ENCODE measurements around the gene CABLES1.

The CABLES1 gene

DNA sequence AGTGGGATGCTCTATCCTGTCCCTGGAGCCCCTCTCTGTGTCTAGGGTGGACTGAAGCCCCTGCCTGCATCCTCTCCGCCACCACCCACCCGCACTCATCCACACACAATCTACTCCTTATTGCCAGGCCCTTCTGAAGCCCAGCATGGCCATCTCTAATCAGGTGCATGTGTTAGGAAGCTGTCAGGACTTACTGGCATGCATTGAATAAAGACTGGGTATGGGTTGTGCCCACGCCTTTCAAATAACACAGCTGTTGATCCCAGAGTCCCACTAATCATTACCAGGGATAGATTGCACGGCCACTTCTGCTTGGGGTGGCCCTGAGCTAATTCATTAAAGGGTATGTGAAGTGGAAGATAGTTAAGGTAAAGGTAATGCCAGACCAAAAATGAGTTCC is 88.4 kb downstream of the CABLES1 start:
- no peak for DNase-seq (ENCODE audit: low spot score)

DNA sequence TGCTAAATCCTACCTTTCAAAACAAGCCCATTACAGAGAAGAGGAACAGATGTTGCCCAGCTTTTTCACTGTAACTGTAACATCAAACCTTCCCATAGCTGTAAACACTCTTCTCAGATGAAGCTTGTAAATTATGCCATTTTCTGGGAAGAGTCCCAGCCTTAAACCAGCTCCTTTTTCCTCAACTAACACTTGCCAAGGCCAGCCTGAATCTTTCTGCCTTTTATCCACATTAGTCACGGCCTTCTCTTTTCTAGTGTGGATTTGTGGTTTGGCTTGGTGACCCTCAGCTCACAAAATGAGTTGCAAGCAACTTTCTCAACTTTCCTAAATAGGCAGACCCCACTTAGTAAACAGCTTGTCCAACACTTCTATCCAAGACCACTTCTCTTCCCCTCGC is 90.2 kb downstream of the CABLES1 start:
- no peak for DNase-seq (ENCODE audit: low spot score)

DNA sequence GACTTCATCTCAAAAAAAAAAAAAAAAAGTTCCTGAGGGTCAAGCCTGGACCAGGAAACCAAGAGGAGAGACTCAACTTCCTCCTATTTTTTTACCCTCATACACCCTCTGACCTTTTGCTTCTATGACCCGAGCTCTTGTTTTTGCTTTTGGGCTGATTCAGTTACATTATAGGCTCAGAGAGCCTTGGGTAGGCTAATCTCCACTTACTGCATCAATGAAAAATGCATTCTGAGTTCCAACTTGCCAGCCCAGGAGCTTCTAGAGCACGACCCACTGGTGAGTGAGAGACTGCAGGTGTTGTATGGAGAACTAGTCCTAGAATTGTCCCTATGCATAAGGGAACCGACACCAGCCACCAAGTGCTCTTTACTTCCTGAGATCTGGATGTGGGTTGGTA is 91.1 kb downstream of the CABLES1 start:
- DNase-seq (ENCODE audit: low spot score), result no peak

DNA sequence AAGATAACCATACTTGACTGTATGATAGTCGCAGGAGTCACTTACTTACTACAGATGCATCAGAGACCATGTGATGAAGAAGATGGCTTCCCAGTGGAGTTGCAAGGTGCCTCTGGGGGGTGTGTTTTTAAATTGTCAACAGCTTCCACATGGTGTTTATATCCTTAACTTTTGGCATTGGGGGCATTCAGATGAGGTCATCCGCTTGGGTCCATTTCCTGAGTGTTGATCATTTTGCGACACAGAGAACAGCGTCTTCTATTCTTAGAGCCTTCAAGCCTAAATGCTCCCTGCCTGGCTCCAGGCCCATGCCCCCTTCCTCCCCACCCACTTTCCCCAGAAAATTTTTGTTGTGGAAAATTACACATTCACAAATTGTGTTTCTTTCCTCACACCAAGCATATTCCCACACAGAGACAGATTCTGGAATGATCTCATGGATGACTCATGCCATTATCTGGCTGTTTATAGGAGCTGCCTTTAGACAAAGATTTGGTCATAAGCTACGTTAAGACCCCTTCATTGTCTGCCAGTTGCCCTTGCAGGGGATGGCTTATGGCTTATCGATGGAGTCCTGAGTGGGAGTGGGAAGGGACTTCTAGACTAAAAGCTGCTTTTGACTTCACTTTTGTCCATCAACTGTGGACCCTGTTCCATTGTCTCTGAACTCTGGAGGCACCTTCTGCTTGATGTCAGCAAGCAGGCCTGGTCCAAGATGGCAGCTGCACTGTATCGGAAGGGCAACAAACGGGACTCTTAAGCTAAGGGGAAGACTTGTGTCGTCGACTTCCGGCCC is 91.8 kb downstream of the CABLES1 start:
- DNase-seq (ENCODE audit: low spot score), result no peak

DNA sequence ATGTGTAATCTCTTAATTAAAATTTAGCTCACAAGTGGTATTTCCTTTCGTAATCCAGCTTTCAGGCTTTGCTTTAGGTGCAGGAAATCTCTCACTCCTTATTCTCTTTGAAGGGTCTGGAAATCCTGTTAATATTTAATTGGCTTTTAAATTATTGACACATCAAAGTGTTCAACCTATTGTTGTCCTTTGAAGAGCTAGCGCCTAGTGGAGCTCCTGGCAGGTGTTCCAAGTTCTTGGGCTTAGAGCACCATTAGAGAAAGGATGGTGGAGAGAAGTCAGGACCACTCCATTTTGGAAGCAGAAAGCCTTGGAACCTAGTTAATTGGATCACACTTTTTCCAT is 92.4 kb downstream of the CABLES1 start:
- DNase-seq (ENCODE audit: low spot score), result no peak

DNA sequence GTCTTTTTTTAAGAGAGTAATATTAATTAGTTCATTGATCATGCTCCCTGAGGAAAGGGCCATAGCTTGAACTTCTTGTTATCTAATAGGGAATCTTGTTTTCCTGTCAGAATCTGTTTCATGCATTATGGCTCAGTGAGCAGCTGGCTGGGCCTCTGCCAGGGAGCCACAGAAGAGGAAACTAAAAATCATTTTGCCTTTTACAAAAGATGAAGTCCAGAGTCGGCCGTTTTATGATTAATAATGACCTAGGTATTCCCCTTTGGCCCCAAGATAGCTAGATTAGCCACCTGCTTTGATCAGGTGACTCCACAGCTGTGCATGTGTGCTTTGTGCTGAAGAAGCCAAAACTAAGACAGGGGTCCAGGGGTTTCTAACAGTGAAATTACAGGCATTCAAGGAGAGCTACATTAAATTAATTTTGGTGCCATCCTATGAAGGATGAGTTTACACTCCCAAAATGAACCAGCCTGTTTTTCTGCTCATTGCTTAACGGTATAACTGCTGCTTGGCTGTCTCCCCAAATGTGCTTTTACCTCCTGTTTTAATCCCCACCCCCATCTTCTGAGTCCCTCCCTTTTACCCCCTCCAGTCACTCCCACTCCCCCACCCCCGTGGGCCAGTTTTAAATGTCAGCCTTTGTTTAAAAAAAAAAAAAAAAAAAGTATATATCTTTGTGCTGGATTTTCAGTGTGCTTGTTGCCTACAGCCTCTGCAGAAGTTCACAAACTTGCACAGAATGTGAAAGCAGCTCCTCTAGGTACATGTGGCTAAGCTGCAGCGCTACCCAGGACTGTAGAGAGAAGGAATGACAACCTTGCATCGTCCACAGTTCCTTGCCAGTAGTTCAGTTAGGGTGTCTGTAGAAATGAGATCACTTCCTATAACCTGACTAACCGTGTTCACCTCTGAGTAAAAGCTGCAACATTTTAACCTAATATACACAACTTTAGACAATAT is 93.1 kb downstream of the CABLES1 start:
- no peak for DNase-seq (ENCODE audit: low spot score)

DNA sequence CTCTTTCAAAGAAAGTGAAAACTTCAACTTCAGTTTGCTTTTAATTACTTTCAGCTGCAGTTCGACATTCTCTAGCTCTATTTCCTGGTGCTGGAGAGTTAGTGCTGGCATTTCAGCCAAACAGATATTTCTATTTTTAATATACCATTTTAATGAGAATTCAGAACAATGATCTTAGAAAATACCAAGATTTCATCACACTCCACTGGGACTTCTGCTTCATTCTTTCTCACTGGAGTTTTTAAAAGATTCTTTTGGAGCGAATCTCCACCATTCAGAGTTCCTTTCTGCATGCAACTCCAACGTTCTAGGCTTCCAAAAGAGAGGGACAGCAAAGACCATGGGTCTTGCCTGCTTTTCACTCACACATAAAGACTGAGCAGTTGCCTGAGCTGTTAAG is 94.2 kb downstream of the CABLES1 start:
- no peak for DNase-seq (ENCODE audit: low spot score)

DNA sequence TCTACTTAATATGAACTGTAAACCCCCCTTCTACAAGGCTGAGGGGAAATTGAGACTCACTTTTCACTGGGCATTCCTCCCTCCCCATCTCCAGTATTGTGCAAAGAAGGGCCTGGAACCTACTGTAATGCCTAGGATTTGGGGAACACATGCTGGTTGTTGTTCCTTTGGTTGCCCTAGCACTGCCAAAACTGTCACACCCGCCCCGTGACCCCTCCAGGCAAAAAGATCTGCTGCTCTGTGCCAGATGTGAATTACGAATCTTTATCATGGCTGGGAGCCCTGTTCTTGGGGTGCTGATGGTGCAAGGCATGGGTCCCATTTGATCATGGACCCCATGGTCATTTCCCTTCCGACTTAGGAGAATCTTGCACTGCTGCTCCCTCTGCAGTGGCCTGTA is 95.4 kb downstream of the CABLES1 start:
- DNase-seq (ENCODE audit: low spot score), result no peak

DNA sequence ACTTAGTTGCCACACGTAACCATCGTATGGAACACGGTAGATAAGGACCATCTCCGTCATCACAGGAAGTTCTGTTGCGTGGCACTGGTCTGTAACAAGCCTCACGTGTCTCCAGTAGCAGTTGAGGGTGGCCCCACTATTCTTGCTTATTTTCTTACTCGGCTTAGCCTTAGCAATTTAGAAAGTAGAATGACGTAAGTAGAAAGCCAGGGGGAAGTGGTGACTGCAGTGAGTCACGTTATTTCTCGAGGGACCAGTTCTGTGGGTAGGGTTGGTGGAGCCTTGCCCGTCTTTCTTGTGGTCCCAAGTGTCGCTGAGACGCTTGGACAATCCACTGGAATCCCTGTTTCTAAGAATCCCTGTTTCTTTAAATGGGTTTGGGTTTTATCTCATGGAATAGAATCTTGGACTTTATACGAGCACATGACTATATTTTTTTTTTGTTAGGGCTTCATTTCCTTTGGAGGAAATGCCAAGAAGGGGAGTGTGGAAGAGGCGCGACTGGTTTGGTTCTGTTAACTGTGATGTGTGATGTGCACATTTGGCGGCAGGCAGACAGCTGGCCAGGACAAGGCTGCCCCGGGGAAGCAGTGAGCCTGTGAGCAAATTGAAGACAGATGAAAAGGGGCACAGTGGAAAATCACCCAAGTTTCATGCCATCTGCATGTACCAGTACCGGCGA is 96.2 kb downstream of the CABLES1 start:
- no peak for DNase-seq (ENCODE audit: low spot score)

DNA sequence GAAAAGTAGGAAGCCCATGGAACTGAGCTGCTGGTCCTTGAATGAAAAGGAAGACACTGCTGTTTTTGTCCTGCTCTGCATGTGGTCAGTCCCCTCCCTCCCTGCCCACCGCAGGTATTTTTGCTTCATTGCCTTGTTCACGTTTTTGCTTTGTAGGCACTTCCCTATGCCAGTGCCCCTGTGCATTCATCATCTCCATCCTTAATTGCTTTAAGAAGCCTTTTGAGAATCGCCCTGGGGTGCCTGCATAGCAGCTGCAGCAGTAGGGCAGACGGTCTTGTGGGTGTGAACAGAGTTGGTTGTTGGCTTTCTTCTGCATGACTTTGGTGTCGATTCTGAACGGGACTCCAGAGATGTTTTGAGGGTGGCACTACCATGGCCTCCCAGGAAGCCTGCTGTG is 97.0 kb downstream of the CABLES1 start:
- no peak for DNase-seq (ENCODE audit: low spot score)

DNA sequence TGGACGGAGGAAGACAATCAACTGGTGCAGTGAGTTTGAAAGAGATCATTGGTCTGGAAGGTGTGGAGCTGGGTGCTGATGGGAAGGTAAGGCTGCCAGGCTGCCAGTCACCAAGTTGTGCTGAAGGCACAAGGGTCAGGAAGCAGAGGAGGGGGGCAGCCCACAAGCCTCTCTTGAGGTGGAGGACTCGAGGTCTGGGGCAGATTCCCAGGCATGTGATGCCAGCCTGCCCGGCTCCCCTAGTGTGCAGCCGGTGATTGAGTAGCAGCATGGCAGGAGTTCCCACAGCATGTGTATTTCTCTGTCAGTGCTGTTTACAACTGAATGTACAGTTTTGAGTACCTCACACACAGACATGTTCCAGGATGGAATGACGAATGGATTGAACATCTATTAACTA is 99.3 kb downstream of the CABLES1 start:
- no peak for DNase-seq (ENCODE audit: low spot score)

DNA sequence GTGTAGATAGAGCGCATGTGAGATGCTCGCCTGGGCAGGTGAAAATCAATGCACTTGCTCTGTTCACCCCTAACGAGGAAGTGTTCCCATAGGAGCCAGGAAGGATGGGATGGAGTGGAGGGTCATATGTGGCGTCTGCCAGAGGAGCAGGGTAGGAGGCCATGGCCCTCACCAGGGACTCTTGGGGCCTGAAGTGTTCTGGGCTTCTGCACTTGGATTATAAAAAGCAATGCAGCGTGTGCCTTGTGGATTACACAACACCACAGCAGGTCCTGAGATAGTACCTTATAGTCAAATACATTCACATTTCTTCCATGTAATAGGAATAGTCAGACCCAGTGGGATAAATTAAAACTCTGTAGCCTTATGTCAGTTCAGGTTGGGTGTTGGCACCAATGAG is 100.1 kb downstream of the CABLES1 start:
- no peak for DNase-seq (ENCODE audit: low spot score)

DNA sequence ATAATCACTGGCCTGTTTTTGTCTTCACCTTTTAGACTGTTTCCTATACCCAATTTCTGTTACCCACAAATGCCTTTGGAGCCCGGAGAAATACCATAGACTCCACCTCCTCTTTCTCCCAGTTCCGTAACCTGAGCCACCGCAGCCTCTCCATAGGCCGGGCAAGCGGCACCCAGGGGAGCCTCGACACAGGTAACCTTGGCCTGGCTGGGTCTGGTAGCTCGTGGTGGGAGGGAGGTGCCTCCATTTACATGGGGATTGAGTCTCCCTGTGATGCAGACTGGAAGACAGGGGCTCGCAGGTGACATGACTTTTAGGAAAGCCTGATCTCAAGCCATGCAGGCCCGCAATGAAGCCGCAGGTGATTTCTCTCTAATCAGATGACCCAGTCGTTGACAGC is 100.6 kb downstream of the CABLES1 start:
- DNase-seq (ENCODE audit: low spot score), result no peak

DNA sequence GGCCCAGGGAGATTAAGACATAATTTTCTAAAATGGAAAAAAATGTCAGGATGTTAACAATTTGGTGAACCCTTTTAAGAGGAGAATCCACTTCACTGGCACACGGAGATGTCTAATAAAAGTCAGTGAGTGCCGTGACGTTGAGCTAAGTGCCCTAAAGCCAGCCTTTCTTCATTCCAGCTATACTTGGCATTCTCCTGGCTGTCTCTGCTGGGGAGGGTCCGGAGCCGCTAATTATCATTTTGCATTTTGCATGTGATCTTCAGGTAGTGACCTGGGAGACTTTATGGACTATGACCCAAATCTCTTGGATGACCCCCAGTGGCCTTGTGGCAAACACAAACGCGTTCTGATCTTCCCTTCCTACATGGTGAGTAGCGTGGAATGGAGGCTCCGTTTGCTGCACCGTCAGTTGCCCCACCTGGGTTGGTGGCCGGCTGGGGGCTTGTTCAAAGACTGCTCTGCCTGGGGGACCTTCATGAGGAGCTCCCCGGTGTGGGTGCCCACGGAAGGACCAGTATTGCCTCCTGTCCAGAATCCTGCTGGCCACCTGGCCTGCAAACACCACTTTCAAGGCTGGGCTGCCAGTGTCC is 101.7 kb downstream of the CABLES1 start:
- no peak for DNase-seq (ENCODE audit: low spot score)

DNA sequence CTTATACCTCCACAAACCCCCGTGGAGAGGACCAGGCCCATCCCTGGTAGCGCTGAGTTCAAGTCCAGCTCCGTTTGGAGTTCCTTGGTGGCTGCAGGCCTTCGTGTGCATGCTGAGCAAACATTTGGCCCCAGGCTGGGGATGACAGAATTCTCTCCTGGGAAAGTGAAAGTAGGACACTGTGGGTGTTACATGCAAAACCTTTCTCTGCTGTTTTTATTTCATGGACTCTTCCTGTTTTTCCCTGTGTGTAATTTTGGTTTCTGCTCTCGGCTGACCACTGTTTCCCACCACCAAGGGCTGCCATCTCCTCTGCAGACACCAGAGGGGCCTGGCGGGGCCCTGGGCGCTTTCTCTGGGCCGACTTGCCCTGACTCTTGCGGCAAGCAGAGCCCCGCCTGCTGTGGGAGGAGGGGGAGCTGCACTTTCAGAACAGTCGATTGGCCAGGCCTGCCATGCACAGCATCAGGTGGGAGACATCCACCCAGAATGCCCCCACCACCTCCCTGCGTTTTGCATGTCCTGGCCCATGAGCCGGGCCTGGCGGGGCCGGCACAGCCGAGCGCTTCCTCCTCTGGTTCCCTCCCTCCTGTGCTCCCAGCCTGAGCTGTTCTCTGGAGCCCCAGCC is 102.4 kb downstream of the CABLES1 start:
- DNase-seq (ENCODE audit: low spot score), result no peak

DNA sequence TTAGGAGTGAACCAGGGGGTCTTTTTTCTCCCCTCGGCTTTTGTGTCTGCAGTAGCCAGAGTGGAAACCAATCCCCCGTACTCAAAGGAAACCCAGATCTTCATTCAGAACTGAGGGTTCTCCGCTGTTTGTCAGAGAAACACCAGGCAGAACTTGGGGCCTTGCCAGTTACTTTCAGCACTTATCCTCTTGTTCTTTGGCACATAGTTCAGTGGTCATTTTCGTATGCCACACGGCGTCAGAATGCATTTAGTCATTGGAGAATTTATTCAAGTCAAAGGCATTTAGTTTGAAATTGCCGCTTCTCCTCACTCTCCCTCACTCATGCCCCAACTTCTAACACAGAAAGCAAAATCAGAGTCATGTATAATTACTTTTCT is 102.9 kb downstream of the CABLES1 start:
- DNase-seq (ENCODE audit: low spot score), result no peak

DNA sequence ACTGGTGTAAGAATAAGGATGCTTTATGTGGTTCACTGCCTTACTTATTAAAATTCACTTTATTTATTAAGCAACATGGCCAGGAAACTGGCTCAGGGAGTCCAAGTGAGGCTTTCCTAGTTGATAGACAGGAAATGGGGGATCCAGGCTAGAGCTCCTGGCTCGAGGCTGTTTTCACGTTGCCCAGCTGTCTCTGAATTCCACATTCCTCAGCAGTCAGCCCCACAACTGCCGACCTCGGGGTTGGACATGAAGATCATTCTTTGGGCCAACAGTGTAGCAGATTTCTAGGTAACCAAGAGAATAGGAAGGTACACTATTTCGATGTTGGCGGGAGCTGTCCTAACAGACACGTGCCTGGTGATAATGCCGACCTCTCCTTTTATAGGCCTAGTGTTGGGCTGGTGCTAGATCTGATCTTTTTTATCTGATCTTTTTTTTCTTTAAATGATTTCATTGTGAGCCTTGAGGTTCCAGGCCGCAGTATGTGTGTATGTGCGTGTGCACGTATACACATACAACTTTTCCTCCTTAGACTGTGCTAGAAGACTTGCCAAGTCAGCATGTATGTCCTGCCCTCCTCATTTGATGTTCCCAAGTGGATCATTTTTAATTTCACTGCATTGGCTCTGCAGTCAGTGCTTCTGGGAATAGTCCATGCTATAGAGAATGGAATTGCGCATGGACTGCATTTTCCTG is 103.5 kb downstream of the CABLES1 start:
- DNase-seq (ENCODE audit: low spot score), result no peak

DNA sequence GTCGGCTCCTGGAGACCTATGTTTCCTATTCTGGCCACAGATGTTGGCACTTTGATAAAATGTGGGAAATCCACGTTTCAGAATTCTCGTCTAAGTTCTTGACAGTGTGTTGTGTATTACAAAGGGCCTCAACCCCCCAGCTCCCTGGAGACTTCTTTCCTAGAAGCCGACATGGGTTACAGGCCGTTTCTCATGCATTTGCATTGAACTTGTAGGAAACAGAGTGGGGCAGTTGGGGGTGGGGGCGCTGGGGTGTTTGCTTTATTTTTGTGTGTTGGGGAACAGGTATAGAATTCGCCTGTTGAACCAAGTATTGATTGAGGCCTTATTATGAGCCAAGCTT is 104.0 kb downstream of the CABLES1 start:
- DNase-seq (ENCODE audit: low spot score), result no peak

DNA sequence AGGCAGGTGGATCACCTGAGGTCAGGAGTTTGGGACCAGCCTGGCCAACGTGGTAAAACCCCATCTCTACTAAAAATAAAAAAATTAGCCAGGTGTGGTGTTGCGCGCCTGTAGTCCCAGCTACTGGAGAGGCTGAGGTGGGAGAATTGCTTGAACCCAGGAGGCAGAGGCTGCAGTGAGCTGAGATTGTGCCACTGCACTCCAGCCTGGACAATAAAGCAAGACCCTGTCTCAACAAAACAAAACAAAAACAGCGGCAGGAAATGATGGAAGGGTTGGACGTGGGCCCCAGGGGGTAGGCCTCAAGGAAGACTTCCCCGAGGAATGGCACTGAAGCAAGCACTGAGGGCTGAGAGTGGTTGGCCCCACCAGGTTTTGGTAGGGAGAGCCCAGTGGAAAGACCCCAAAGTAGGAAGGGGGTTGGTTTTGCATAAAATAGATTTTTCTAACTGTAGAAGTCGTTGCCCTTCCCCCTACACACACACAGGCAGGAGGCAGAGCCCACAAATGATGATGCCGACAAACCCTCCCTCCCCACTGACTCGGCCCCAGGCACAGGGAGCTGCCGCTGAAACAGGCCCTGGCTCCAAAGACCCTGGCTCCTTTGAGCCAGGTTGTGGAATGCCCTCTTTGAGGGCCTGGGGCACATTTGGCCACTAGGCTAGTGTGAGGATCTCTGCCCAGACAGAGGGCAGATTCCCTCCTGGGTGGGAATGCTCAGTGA is 104.8 kb downstream of the CABLES1 start:
- DNase-seq (ENCODE audit: low spot score), result no peak

DNA sequence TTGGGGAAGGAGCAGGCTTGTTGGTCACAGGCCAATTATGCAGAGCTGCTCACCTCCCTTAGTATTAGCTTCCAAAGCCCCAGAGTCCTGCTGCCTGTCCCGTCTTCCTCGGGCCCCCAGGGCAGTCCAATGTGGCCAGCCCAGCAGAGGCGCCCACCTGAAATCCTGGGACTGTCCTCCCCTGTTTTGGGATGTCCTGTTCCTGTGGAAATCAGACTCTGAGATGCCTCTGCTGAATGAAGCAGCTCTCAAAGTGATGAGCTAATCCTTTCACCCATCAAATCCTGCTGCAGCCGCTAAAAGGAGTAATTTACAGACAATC is 105.3 kb downstream of the CABLES1 start:
- no peak for DNase-seq (ENCODE audit: low spot score)

Data from LoVo (cell line).